Stimulated activated CD4-positive, alpha-beta T cell treated with anti-CD3 and anti-CD28 coated beads, TNF-alpha, amount 100 ng/mL, for 1 hour (primary cell): Measurements from ENCODE around the gene ZNF784.
"Not testable (repeated sequence)": the region's sequence is repeated elsewhere in the genome, so short reads cannot be mapped to it uniquely, and the experiment has no call there.

Source experiments
- DNase-seq, 3 donors: peaks; one replicate each; pipeline ENCODE4 v3.0.0-alpha.2; 2020; ENCODE audit warnings: low read depth in 3 of 3, low spot score in 1 of 3

ZNF784 gene

GRCh38 chr19:55586976-55587668, 37.2 kb downstream of the ZNF784 start:
- DNase-seq: peak; percentile 73 to 92 (median 80)

GRCh38 chr19:55585658-55586339, 38.6 kb downstream of the ZNF784 start:
- DNase-seq: peak in 1 of 3 donors; percentile 49

- DNase-seq: no peak
These were observed 39.5 kb downstream of the ZNF784 start for GRCh38 chr19:55584871-55585270.

GRCh38 chr19:55583897-55584296, 40.5 kb downstream of the ZNF784 start:
- not testable (repeated sequence) for DNase-seq

GRCh38 chr19:55582284-55582683, 42.1 kb downstream of the ZNF784 start:
- not testable (repeated sequence) for DNase-seq

- DNase-seq: no peak
These were observed 42.5 kb downstream of the ZNF784 start for GRCh38 chr19:55581823-55582223.

GRCh38 chr19:55581145-55581822, 43.1 kb downstream of the ZNF784 start:
- DNase-seq: no peak

GRCh38 chr19:55580628-55581144, 43.7 kb downstream of the ZNF784 start, which contains the start of gene ZNF579:
Gene ZNF579 (minus strand): TSS chr19:55580848. CDS start chr19:55579639, 1,209 bp downstream.
- DNase-seq: peak in 2 of 3 donors; percentile 41 to 76

GRCh38 chr19:55579766-55580621, 44.4 kb downstream of the ZNF784 start:
- no peak for DNase-seq

GRCh38 chr19:55578761-55579747, 45.3 kb downstream of the ZNF784 start:
- DNase-seq: no peak

GRCh38 chr19:55578031-55578760, 46.2 kb downstream of the ZNF784 start:
- no peak for DNase-seq

GRCh38 chr19:55576746-55577145, 47.6 kb downstream of the ZNF784 start:
- DNase-seq: no peak

GRCh38 chr19:55573929-55574328, 50.4 kb downstream of the ZNF784 start:
- DNase-seq: not testable (repeated sequence)
